NT2/D1 (cell line): ENCODE data around the gene IL24.

Experiments
- SUZ12 ChIP-seq: IDR thresholded peaks from 2 replicates; pipeline ENCODE4 v1.6.1; 2011; ENCODE audit not compliant: insufficient read length, insufficient read depth; ENCODE audit errors: extremely low read depth
- YY1 ChIP-seq: IDR thresholded peaks from 2 replicates; pipeline ENCODE4 v1.6.1; 2011; ENCODE audit not compliant: insufficient read length, insufficient read depth
- ZNF274 ChIP-seq: IDR thresholded peaks from 2 replicates; pipeline ENCODE4 v1.6.1; 2011; ENCODE audit warnings: mild to moderate bottlenecking, low read depth, low read length

DNA sequence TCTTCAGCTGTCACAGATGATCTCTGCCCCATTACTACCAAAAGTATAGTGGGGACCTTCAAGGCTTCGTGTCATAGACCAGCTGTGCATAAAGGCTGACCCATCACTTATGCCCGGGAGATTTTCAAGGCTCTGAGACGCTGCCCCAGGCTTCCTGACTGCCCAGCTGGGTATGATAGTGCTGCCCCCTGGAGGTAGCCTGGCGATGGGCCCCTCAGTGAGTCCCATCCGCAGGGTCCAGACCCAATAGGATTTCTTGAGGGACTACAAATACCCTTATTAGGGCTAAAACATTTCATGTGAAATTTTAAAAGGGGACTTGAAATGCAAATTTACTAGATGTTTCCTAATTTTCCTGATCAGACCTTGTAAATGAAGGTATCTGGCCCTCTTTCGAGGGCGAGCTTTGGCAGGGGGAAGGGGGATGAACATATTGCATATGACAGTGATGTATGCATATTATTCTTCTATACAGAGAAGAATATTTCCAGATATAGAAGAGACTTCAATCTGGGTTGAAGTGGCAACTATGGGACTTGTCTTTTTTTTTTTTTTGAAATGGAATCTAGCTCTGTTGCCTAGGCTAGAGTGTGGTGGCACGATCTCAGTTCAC, 36.2 kb downstream of the IL24 start:
- TF ChIP-seq YY1 (no peak), ZNF274 (no peak), SUZ12 (no peak)
